ENCODE measurements around the gene DNAJC10.

DNA sequence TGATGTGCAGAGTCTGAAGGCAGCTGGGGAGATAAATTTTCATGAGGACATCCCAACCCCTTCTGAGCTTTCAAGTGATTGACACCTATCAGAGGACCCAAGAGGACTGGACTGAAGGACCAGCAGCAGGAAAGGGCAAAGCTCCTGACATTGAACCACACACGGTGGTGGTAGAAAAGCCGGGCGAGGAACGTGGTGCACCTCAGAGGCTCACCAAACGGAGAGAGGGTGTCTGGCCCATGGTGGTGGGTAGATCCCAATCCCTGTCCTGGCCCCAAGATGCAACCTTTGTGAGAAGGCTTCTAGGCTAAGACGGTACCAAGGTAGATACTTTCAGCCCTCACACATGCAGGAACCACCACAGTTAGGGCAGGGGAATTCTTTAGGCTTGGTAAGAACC is 98.3 kb downstream of the DNAJC10 start:
- TF ChIP-seq RAD21 (IDR thresholded peaks at IDR 0.05; ENCODE audit: low read length) (no peak), POLR2A (IDR thresholded peaks at IDR 0.05; ENCODE audit: low read depth, low read length) (no peak)
